HepG2 (cell line): ENCODE measurements around the gene MARCOL. TPM values are rescaled to one million over a fixed set of nuclear protein-coding genes. Genes with fewer than 3 reads are reported as not detected.

Experiments used
- ATAC-seq: fragments of 200-7000 bp; cut with Tn5 transposase; 3 replicates; pipeline ENCODE4 v1.9.1; 2020; ENCODE audit warnings: mild to moderate bottlenecking, moderate library complexity
- BruUV-seq: library from RNA; stranded (reverse); fragments of 400-500 nt; replicated peaks from 2 replicates; lab custom pipeline; 2021; lab: Mats Ljungman, UMichigan
- CTCF ChIA-PET: fragments of 300-600 bp; formaldehyde crosslinking; extraction: SDS; loops from one replicate; lab custom pipeline; 2021; ENCODE audit warnings: low total read pairs, inconsistent platforms, low intra/inter-chr PET ratio; lab: Yijun Ruan, JAX
- POLR2A ChIA-PET: fragments of 350-600 bp; sonication (Branson Sonifier 250); formaldehyde crosslinking; loops from one replicate; lab custom pipeline; 2020; ENCODE audit warnings: antibody characterized with exemption, inconsistent platforms; lab: Yijun Ruan, JAX
- DNase-seq: peaks from one replicate; pipeline ENCODE4 v3.0.0-alpha.2; 2015; ENCODE audit warnings: low spot score
- FAIRE-seq: peaks from 3 replicates; lab custom pipeline; 2011; peaks lifted over from hg19 to GRCh38; lab: Jason Lieb, UNC
- H2AFZ ChIP-seq: one replicate; pipeline ENCODE4 v1.6.1; 2011; ENCODE audit warnings: low read length, inconsistent platforms
- H3K27ac ChIP-seq: fragments of 300-600 bp; 3 replicates; pipeline ENCODE4 v1.8.0; 2011; ENCODE audit warnings: mixed run types, mild to moderate bottlenecking, mixed read lengths, low read length, inconsistent platforms; ENCODE audit not compliant: insufficient read depth; ENCODE audit errors: extremely low read length
- H3K27me3 ChIP-seq, 2 experiments: fragments of 200-600 bp in 1 of 2; 2 replicates in 1 of 2; 3 replicates in 1 of 2; pipeline versions ENCODE4 v1.6.0 to v1.8.0; 2011; ENCODE audit warnings: low read length in 2 of 2, mild to moderate bottlenecking in 2 of 2, moderate library complexity in 2 of 2, inconsistent platforms in 1 of 2; ENCODE audit not compliant: insufficient read depth in 2 of 2, control insufficient read depth in 1 of 2
- H3K36me3 ChIP-seq, 2 experiments: fragments of 200-600 bp in 1 of 2; replicated peaks in 1 of 2; 2 replicates in 1 of 2; 3 replicates in 1 of 2; pipeline versions ENCODE4 v1.5.1 to v1.8.0; 2011; ENCODE audit warnings: low read length in 2 of 2, inconsistent platforms in 1 of 2; ENCODE audit not compliant: insufficient read depth in 2 of 2, control insufficient read depth in 1 of 2
- H3K4me1 ChIP-seq: 2 replicates; pipeline ENCODE4 v1.5.1; 2012; ENCODE audit warnings: low read length, inconsistent platforms; ENCODE audit not compliant: insufficient read depth
- H3K4me2 ChIP-seq: 2 replicates; pipeline ENCODE4 v1.6.0; 2011; ENCODE audit warnings: low read depth, low read length, inconsistent platforms
- H3K4me3 ChIP-seq, 3 experiments: fragments of 200-600 bp in 1 of 3; sonication (generic), shearing (Covaris generic) in 1 of 3; replicated peaks in 1 of 3; 2 replicates each; pipeline ENCODE4 v1.5.1; 2011 to 2016; ENCODE audit warnings: low read length in 3 of 3, inconsistent platforms in 2 of 3, low read depth in 2 of 3, mild to moderate bottlenecking in 2 of 3, control low read depth in 1 of 3, mixed read lengths in 1 of 3; ENCODE audit not compliant: insufficient read depth in 1 of 3
- H3K79me2 ChIP-seq: one replicate; pipeline ENCODE4 v1.6.1; 2011; ENCODE audit warnings: low read length, inconsistent platforms; ENCODE audit not compliant: insufficient read depth
- H3K9ac ChIP-seq: 2 replicates; pipeline ENCODE4 v1.6.0; 2011; ENCODE audit warnings: mild to moderate bottlenecking, low read depth, low read length, inconsistent platforms; ENCODE audit not compliant: insufficient read depth
- H3K9me3 ChIP-seq: 2 replicates; pipeline ENCODE4 v1.5.1; 2012; ENCODE audit warnings: mild to moderate bottlenecking, low read length
- H4K20me1 ChIP-seq: 2 replicates; pipeline ENCODE4 v1.6.0; 2011; ENCODE audit warnings: inconsistent platforms, mild to moderate bottlenecking, low read length, moderate library complexity; ENCODE audit not compliant: insufficient read depth
- AKNA ChIP-seq: sonication (generic); formaldehyde crosslinking; IDR thresholded peaks from 2 replicates; pipeline ENCODE4 v1.4.0; 2020; ENCODE audit warnings: missing genetic modification reagents, borderline replicate concordance
- JDP2 ChIP-seq: sonication (generic); formaldehyde crosslinking; IDR thresholded peaks from 2 replicates; pipeline ENCODE4 v1.8.1; 2022; ENCODE audit warnings: missing genetic modification reagents, borderline replicate concordance
- MBD4 ChIP-seq: IDR thresholded peaks from 2 replicates; pipeline ENCODE4 v1.6.1; 2012; ENCODE audit warnings: low read length, inconsistent platforms, borderline replicate concordance
- MTF1 ChIP-seq: sonication (generic); formaldehyde crosslinking; IDR thresholded peaks from 2 replicates; pipeline ENCODE4 v1.5.0; 2020; ENCODE audit warnings: missing genetic modification reagents
- NBN ChIP-seq: fragments of 450-650 bp; conservative IDR thresholded peaks from 2 replicates; pipeline ENCODE4 v1.6.1; 2017
- PHF20 ChIP-seq: sonication (generic); formaldehyde crosslinking; IDR thresholded peaks from 2 replicates; pipeline ENCODE4 v1.5.0; 2020; ENCODE audit warnings: mild to moderate bottlenecking, missing genetic modification reagents
- RCOR2 ChIP-seq: IDR thresholded peaks from 2 replicates; pipeline ENCODE4 v1.6.1; 2016; ENCODE audit warnings: missing biosample characterization, missing genetic modification reagents
- STAT5B ChIP-seq: sonication (generic); formaldehyde crosslinking; IDR thresholded peaks from 2 replicates; pipeline ENCODE4 v1.4.0; 2020; ENCODE audit warnings: missing genetic modification reagents
- TBL1XR1 ChIP-seq: fragments of 150-350 bp; IDR thresholded peaks from 2 replicates; pipeline ENCODE4 v1.6.1; 2014; ENCODE audit warnings: borderline replicate concordance, low read length; ENCODE audit not compliant: partially characterized antibody
- ZBTB42 ChIP-seq: sonication (generic); formaldehyde crosslinking; IDR thresholded peaks from 2 replicates; pipeline ENCODE4 v1.5.0; 2020; ENCODE audit warnings: mild to moderate bottlenecking, missing genetic modification reagents
- ZFY ChIP-seq: sonication (generic); formaldehyde crosslinking; IDR thresholded peaks from 2 replicates; pipeline ENCODE4 v1.4.0; 2020; ENCODE audit warnings: missing genetic modification reagents
- WGBS: methylation state at CpG from one replicate; pipeline ENCODE4 v1.1.6; 2017; ENCODE audit warnings: low lambda C conversion rate; 5-methylcytosine and 5-hydroxymethylcytosine counted together
- in situ Hi-C: cut with HindIII; loops from 2 replicates; pipeline ENCODE4 v1.10.0; 2017; ENCODE audit warnings: low pct_unique_long_range_greater_than_20kb; ENCODE audit not compliant: extremely low pct_ligation_motif_present
- intact Hi-C: fragments of 100-400 bp; cut with micrococcal nuclease; formaldehyde crosslinking; loops from one replicate; pipeline ENCODE4 v1.10.0; 2022; ENCODE audit not compliant: unreplicated experiment
- polyA plus RNA-seq, 8 experiments: library from polyadenylated mRNA; depleted of rRNA in 3 of 8; stranded (reverse) in 7 of 8; unstranded in 1 of 8; fragments of >200 nt; fragmentation: Illumina TruSeq in 4 of 8; extraction: Trizol in 4 of 8; gene quantifications; 2 replicates each; pipeline versions ENCODE4 v1.2.1 to v1.2.3, GENCODE V29; 2011 to 2016; ENCODE audit warnings: low read depth in 4 of 8, missing spikeins in 1 of 8, mixed read lengths in 1 of 8; ENCODE audit not compliant: insufficient read depth in 1 of 8
- total RNA-seq, 5 experiments: library from RNA; depleted of rRNA; stranded (reverse); fragments of >200 nt; fragmentation: Illumina TruSeq; extraction: Trizol; gene quantifications; 2 replicates each; pipeline ENCODE4 v1.2.3, GENCODE V29; 2016; ENCODE audit warnings: low read depth in 1 of 5
- TF ChIP-seq, protein P1 (sequence below): sonication (generic); formaldehyde crosslinking; IDR thresholded peaks from 2 replicates; pipeline ENCODE4 v1.4.0; 2020; ENCODE audit warnings: mild to moderate bottlenecking, missing genetic modification reagents
- TF ChIP-seq, protein P2 (sequence below): sonication (generic); formaldehyde crosslinking; IDR thresholded peaks from 2 replicates; pipeline ENCODE4 v1.4.0; 2020; ENCODE audit warnings: missing genetic modification reagents

Gene MARCOL
- total and polyA plus RNA-seq, 2 of the 13 experiments (the other 11 are each of a cell fraction or from before 2014, with no cell fraction given): not detected

- intact Hi-C loops: no loop called here
- Histone ChIP-seq H3K36me3 (no peaks in the 10 kb centered on the region), H4K20me1 (no peaks in the 10 kb centered on the region), H3K27ac (no peak overlapping the region), H3K27me3 (no peaks in the 10 kb centered on the region), H3K4me3 (no peak overlapping the region), H3K4me1 (no peaks in the 10 kb centered on the region), H3K4me2 (no peak overlapping the region), H3K9me3 (no peaks in the 10 kb centered on the region), H3K79me2 (no peaks in the 10 kb centered on the region), H3K9ac (no peak overlapping the region), H2AFZ (no peak overlapping the region)
- no peak for ATAC-seq
- WGBS: 0% methylated on average over 2 of the region's 2 CpGs
- CTCF ChIA-PET: no interaction called here
- POLR2A ChIA-PET: no interaction called here
- no TSS peak for BruUV-seq
- in situ Hi-C loops: no loop called here
- FAIRE-seq: no peak
- no peak for DNase-seq
- TF ChIP-seq, protein P1, sequence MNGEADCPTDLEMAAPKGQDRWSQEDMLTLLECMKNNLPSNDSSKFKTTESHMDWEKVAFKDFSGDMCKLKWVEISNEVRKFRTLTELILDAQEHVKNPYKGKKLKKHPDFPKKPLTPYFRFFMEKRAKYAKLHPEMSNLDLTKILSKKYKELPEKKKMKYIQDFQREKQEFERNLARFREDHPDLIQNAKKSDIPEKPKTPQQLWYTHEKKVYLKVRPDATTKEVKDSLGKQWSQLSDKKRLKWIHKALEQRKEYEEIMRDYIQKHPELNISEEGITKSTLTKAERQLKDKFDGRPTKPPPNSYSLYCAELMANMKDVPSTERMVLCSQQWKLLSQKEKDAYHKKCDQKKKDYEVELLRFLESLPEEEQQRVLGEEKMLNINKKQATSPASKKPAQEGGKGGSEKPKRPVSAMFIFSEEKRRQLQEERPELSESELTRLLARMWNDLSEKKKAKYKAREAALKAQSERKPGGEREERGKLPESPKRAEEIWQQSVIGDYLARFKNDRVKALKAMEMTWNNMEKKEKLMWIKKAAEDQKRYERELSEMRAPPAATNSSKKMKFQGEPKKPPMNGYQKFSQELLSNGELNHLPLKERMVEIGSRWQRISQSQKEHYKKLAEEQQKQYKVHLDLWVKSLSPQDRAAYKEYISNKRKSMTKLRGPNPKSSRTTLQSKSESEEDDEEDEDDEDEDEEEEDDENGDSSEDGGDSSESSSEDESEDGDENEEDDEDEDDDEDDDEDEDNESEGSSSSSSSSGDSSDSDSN (CRISPR knock-in tag): no peak
- TF ChIP-seq PHF20 (CRISPR knock-in tag) (no peak), AKNA (CRISPR knock-in tag) (no peak), TBL1XR1 (no peak), RCOR2 (no peak), MTF1 (CRISPR knock-in tag) (no peak), MBD4 (no peak), STAT5B (CRISPR knock-in tag) (no peak), JDP2 (no peak), NBN (no peak), ZBTB42 (CRISPR knock-in tag) (no peak), ZFY (CRISPR knock-in tag) (no peak)
- TF ChIP-seq, protein P2, sequence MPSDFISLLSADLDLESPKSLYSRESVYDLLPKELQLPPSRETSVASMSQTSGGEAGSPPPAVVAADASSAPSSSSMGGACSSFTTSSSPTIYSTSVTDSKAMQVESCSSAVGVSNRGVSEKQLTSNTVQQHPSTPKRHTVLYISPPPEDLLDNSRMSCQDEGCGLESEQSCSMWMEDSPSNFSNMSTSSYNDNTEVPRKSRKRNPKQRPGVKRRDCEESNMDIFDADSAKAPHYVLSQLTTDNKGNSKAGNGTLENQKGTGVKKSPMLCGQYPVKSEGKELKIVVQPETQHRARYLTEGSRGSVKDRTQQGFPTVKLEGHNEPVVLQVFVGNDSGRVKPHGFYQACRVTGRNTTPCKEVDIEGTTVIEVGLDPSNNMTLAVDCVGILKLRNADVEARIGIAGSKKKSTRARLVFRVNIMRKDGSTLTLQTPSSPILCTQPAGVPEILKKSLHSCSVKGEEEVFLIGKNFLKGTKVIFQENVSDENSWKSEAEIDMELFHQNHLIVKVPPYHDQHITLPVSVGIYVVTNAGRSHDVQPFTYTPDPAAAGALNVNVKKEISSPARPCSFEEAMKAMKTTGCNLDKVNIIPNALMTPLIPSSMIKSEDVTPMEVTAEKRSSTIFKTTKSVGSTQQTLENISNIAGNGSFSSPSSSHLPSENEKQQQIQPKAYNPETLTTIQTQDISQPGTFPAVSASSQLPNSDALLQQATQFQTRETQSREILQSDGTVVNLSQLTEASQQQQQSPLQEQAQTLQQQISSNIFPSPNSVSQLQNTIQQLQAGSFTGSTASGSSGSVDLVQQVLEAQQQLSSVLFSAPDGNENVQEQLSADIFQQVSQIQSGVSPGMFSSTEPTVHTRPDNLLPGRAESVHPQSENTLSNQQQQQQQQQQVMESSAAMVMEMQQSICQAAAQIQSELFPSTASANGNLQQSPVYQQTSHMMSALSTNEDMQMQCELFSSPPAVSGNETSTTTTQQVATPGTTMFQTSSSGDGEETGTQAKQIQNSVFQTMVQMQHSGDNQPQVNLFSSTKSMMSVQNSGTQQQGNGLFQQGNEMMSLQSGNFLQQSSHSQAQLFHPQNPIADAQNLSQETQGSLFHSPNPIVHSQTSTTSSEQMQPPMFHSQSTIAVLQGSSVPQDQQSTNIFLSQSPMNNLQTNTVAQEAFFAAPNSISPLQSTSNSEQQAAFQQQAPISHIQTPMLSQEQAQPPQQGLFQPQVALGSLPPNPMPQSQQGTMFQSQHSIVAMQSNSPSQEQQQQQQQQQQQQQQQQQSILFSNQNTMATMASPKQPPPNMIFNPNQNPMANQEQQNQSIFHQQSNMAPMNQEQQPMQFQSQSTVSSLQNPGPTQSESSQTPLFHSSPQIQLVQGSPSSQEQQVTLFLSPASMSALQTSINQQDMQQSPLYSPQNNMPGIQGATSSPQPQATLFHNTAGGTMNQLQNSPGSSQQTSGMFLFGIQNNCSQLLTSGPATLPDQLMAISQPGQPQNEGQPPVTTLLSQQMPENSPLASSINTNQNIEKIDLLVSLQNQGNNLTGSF (CRISPR knock-in tag): no peak
These were observed 14.1 kb upstream of the MARCOL start for GRCh38 chr5:148224117-148224742.
